Measurements from ENCODE around the gene CXCR2. TPM values are rescaled to one million over a fixed set of nuclear protein-coding genes. Genes with fewer than 3 reads are reported as not detected.

Gene CXCR2
- total and polyA plus RNA-seq, 10 of the 15 experiments (the other 5 are each of a cell fraction or from before 2014, with no cell fraction given) = 0.04 to 0.62 (median 0.16) TPM

DNA sequence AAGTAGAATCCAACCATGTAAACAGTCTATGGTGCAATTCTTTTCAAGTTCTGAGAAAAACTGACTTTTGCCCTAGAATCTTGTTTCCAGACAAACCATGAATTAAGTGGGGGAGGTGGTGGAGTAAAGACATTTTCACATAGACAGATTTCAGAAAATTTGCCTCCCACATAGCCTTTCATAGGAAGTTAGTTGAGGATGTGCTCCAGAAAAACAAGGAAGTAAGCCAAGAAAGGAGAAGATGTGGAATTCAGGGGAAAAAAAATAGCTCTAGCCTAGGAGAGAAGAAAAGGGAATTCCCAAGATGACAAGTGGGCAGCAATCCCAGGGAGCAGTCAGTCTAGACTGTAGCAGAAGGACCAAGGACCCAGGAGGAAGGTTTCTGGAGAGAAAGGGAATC lies 39.4 kb upstream of the CXCR2 start:
- SMC1A ChIA-PET (ENCODE audit: uncharacterized antibody, unreplicated experiment) = no interaction called here
- no peak for TF ChIP-seq ASH2L (IDR thresholded peaks at IDR 0.05; ENCODE audit: borderline replicate concordance, low read depth)

DNA sequence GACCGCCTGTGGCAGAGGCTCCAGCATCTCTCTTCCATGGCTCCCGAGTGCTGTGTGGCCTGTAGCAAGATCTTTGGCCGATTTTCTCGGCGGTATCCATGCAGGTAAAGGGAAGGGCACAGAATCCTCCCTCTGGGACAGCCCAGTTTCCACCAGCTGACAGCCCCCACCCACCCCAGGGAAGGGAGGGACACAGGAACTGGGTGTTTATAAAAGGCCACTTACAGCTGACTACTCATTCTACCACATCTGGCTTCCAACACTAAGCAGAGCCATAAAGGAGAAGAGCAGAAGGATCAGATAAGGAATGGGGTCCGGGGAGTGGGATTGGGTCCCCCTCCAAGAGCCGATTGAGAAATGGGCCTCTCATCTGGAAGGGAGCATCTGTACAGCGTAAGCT lies 36.6 kb upstream of the CXCR2 start:
- no peak overlapping the region for H3K27ac ChIP-seq (ENCODE audit: control insufficient read depth, insufficient read depth)
- no peak overlapping the region for H3K4me3 ChIP-seq
- CTCF ChIA-PET = no interaction called here
- H3K27me3 ChIP-seq (replicated peaks in 1 of 2; ENCODE audit: control insufficient read depth in 2 of 2, insufficient read depth in 2 of 2, low read length in 1 of 2) = no peaks in the 10 kb centered on the region; a peak in 1 of 4 replicates
- BruUV-seq (replicated peaks) = no TSS peak
- H3K4me2 ChIP-seq (ENCODE audit: control insufficient read depth, insufficient read depth) = no peak overlapping the region
- H3K36me3 ChIP-seq (ENCODE audit: control insufficient read depth in 2 of 2, insufficient read depth in 2 of 2, low read length in 1 of 2) = no peaks in the 10 kb centered on the region
- H3K4me1 ChIP-seq (ENCODE audit: control insufficient read depth, insufficient read depth, low read length) = no peaks in the 10 kb centered on the region
- H3K9me3 ChIP-seq (replicated peaks; ENCODE audit: control insufficient read depth, insufficient read depth, low read length) = peaks cover 4% of the 10 kb centered on the region; the same call in 2 of the 3 replicates
- no peaks in the 10 kb centered on the region for H3K79me2 ChIP-seq (ENCODE audit: control insufficient read depth, insufficient read depth, low read length)
- in situ Hi-C loops (cut with MboI) = no loop called here
- POLR2A ChIA-PET = no interaction called here
- RAD21 ChIA-PET (ENCODE audit: unreplicated experiment) = no interaction called here
- FAIRE-seq (no peak), DNase-seq (ENCODE audit: low read depth, low spot score) (no peak), ATAC-seq (no peak)
- SMC1A ChIA-PET (ENCODE audit: uncharacterized antibody, unreplicated experiment) = no interaction called here
- no peaks in the 10 kb centered on the region for H4K20me1 ChIP-seq (ENCODE audit: control insufficient read depth, insufficient read depth)
- intact Hi-C loops (cut with micrococcal nuclease; ENCODE audit: unreplicated experiment) = no loop called here
- H2AFZ ChIP-seq (ENCODE audit: control insufficient read depth, low read depth, low read length) = no peak overlapping the region
- no peak overlapping the region for H3K9ac ChIP-seq (ENCODE audit: control insufficient read depth, insufficient read depth, low read length)
- WGBS (ENCODE audit: insufficient coverage, insufficient replicate concordance, low lambda C conversion rate, missing lambda C conversion rate) = 10% methylated on average over 8 of the region's 8 CpGs
- TF ChIP-seq HCFC1 (IDR thresholded peaks at IDR 0.05; ENCODE audit: low read length) = no peak
- TF ChIP-seq E2F8 (IDR thresholded peaks at IDR 0.05; ENCODE audit: low read depth, partially characterized antibody) = no peak
- TF ChIP-seq DPF2 (IDR thresholded peaks at IDR 0.05) = no peak
- TF ChIP-seq NR2C1 (IDR thresholded peaks at IDR 0.05) = no peak
- no peak for TF ChIP-seq TCF3 (IDR thresholded peaks at IDR 0.05; ENCODE audit: borderline replicate concordance, insufficient read depth, low read depth, low read length)
- no peak for TF ChIP-seq YY1 (IDR thresholded peaks at IDR 0.05; ENCODE audit: low read depth, low read length)
- TF ChIP-seq USF2 (IDR thresholded peaks at IDR 0.05; ENCODE audit: borderline replicate concordance, low read depth, low read length) = no peak
- no peak for TF ChIP-seq ZNF207 (IDR thresholded peaks at IDR 0.05; ENCODE audit: borderline replicate concordance)
- TF ChIP-seq HDGF (IDR thresholded peaks at IDR 0.05) = no peak
- TF ChIP-seq MTA3 (IDR thresholded peaks at IDR 0.05; ENCODE audit: borderline replicate concordance, low read length) = no peak
- TF ChIP-seq TARDBP (IDR thresholded peaks at IDR 0.05; ENCODE audit: borderline replicate concordance) = no peak
- TF ChIP-seq EZH2 (IDR thresholded peaks at IDR 0.05; ENCODE audit: borderline replicate concordance, control insufficient read depth, low read depth, low read length) = no peak
- no peak for TF ChIP-seq ZNF274 (IDR thresholded peaks at IDR 0.05; ENCODE audit: insufficient read depth, insufficient read length)
- no peak for TF ChIP-seq HSF1 (IDR thresholded peaks at IDR 0.05; ENCODE audit: low read depth, low read length)

More for the DNA sequence above, 39.4 kb upstream of the CXCR2 start:
- DNase-seq (ENCODE audit: low read depth, low spot score) (no peak), ATAC-seq (no peak), FAIRE-seq (no peak)
- Histone ChIP-seq H3K36me3 (ENCODE audit: control insufficient read depth in 2 of 2, insufficient read depth in 2 of 2, low read length in 1 of 2) (no peaks in the 10 kb centered on the region), H4K20me1 (ENCODE audit: control insufficient read depth, insufficient read depth) (no peaks in the 10 kb centered on the region), H3K79me2 (ENCODE audit: control insufficient read depth, insufficient read depth, low read length) (no peaks in the 10 kb centered on the region), H3K27me3 (replicated peaks in 1 of 2; ENCODE audit: control insufficient read depth in 2 of 2, insufficient read depth in 2 of 2, low read length in 1 of 2) (no peaks in the 10 kb centered on the region; a peak in 1 of 4 replicates), H3K9ac (ENCODE audit: control insufficient read depth, insufficient read depth, low read length) (no peak overlapping the region), H3K4me3 (no peak overlapping the region), H3K4me2 (ENCODE audit: control insufficient read depth, insufficient read depth) (no peak overlapping the region), H3K27ac (ENCODE audit: control insufficient read depth, insufficient read depth) (no peak overlapping the region), H2AFZ (ENCODE audit: control insufficient read depth, low read depth, low read length) (no peak overlapping the region), H3K9me3 (replicated peaks; ENCODE audit: control insufficient read depth, insufficient read depth, low read length) (peaks cover 4% of the 10 kb centered on the region; the same call in 2 of the 3 replicates), H3K4me1 (ENCODE audit: control insufficient read depth, insufficient read depth, low read length) (peaks cover 17% of the 10 kb centered on the region)
- BruUV-seq (replicated peaks) = no TSS peak
- in situ Hi-C loops (cut with MboI) (no loop called here), intact Hi-C loops (cut with micrococcal nuclease; ENCODE audit: unreplicated experiment) (no loop called here)
- RAD21 ChIA-PET (ENCODE audit: unreplicated experiment) = no interaction called here
- POLR2A ChIA-PET = no interaction called here
- CTCF ChIA-PET = no interaction called here
